ENCODE measurements around the gene VEGFC.

The VEGFC gene

GRCh38 chr4:176660561-176660960 lies 132.2 kb downstream of the VEGFC start:
- H3K4me3 ChIP-seq (ENCODE audit: low read depth, low read length, poor library complexity, severe bottlenecking), result no peak overlapping the region
- TF ChIP-seq EZH2 (IDR thresholded peaks at IDR 0.05; ENCODE audit: borderline replicate concordance, low read length) (no peak), CTCF (IDR thresholded peaks at IDR 0.05; ENCODE audit: low read length) (no peak)
- no peaks in the 10 kb centered on the region for H3K9me3 ChIP-seq (ENCODE audit: low read length)
- no peaks in the 10 kb centered on the region for H3K4me1 ChIP-seq (ENCODE audit: insufficient read depth, low read length, severe bottlenecking)
- no peaks in the 10 kb centered on the region for H3K9me2 ChIP-seq (ENCODE audit: low read depth, low read length)
- H3K79me2 ChIP-seq (ENCODE audit: insufficient read depth, low read length), result no peaks in the 10 kb centered on the region
- H3K9ac ChIP-seq (ENCODE audit: low read length), result no peak overlapping the region
- H4K20me1 ChIP-seq (ENCODE audit: insufficient read depth, low read length), result no peaks in the 10 kb centered on the region
- no peaks in the 10 kb centered on the region for H3K36me3 ChIP-seq (ENCODE audit: insufficient read depth, low read length)
- no peaks in the 10 kb centered on the region for H3K27me3 ChIP-seq (ENCODE audit: insufficient read depth, low read length)
- H2AFZ ChIP-seq (ENCODE audit: low read length), result no peak overlapping the region
- no peak overlapping the region for H3K4me2 ChIP-seq (ENCODE audit: low read length)
- H3K27ac ChIP-seq (ENCODE audit: low read depth, low read length, poor library complexity, severe bottlenecking), result no peak overlapping the region
- H3F3A ChIP-seq (ENCODE audit: insufficient read depth, low read length), result no peaks in the 10 kb centered on the region

- no peaks in the 10 kb centered on the region for H3F3A ChIP-seq (ENCODE audit: insufficient read depth, low read length)
- H3K4me2 ChIP-seq (ENCODE audit: low read length), result no peak overlapping the region
- no peaks in the 10 kb centered on the region for H3K36me3 ChIP-seq (ENCODE audit: insufficient read depth, low read length)
- H3K27me3 ChIP-seq (ENCODE audit: insufficient read depth, low read length), result no peaks in the 10 kb centered on the region
- no peaks in the 10 kb centered on the region for H3K4me1 ChIP-seq (ENCODE audit: insufficient read depth, low read length, severe bottlenecking)
- no peaks in the 10 kb centered on the region for H3K9me2 ChIP-seq (ENCODE audit: low read depth, low read length)
- H3K4me3 ChIP-seq (ENCODE audit: low read depth, low read length, poor library complexity, severe bottlenecking), result no peak overlapping the region
- no peaks in the 10 kb centered on the region for H4K20me1 ChIP-seq (ENCODE audit: insufficient read depth, low read length)
- H3K27ac ChIP-seq (ENCODE audit: low read depth, low read length, poor library complexity, severe bottlenecking), result no peak overlapping the region
- H2AFZ ChIP-seq (ENCODE audit: low read length), result no peak overlapping the region
- no peaks in the 10 kb centered on the region for H3K9me3 ChIP-seq (ENCODE audit: low read length)
- no peaks in the 10 kb centered on the region for H3K79me2 ChIP-seq (ENCODE audit: insufficient read depth, low read length)
- TF ChIP-seq CTCF (IDR thresholded peaks at IDR 0.05; ENCODE audit: low read length) (no peak), EZH2 (IDR thresholded peaks at IDR 0.05; ENCODE audit: borderline replicate concordance, low read length) (no peak)
- H3K9ac ChIP-seq (ENCODE audit: low read length), result no peak overlapping the region
These were observed 136.6 kb downstream of the VEGFC start for GRCh38 chr4:176656108-176656507.

GRCh38 chr4:176654565-176655216 lies 138.0 kb downstream of the VEGFC start:
- Histone ChIP-seq H3K4me1 (ENCODE audit: insufficient read depth, low read length, severe bottlenecking) (no peaks in the 10 kb centered on the region), H3K9me2 (ENCODE audit: low read depth, low read length) (no peaks in the 10 kb centered on the region), H4K20me1 (ENCODE audit: insufficient read depth, low read length) (no peaks in the 10 kb centered on the region), H3F3A (ENCODE audit: insufficient read depth, low read length) (no peaks in the 10 kb centered on the region), H3K9me3 (ENCODE audit: low read length) (no peaks in the 10 kb centered on the region), H3K36me3 (ENCODE audit: insufficient read depth, low read length) (no peaks in the 10 kb centered on the region), H3K79me2 (ENCODE audit: insufficient read depth, low read length) (no peaks in the 10 kb centered on the region), H3K4me3 (ENCODE audit: low read depth, low read length, poor library complexity, severe bottlenecking) (no peak overlapping the region), H2AFZ (ENCODE audit: low read length) (no peak overlapping the region), H3K27me3 (ENCODE audit: insufficient read depth, low read length) (no peaks in the 10 kb centered on the region), H3K9ac (ENCODE audit: low read length) (no peak overlapping the region), H3K27ac (ENCODE audit: low read depth, low read length, poor library complexity, severe bottlenecking) (no peak overlapping the region), H3K4me2 (ENCODE audit: low read length) (no peak overlapping the region)
- TF ChIP-seq EZH2 (IDR thresholded peaks at IDR 0.05; ENCODE audit: borderline replicate concordance, low read length), result no peak
- no peak for TF ChIP-seq CTCF (IDR thresholded peaks at IDR 0.05; ENCODE audit: low read length)

Data from OCI-LY1 (cell line).